CD4-positive, alpha-beta memory T cell (primary cell): ENCODE measurements around the gene IZUMO2. TPM values are rescaled to one million over a fixed set of nuclear protein-coding genes. Genes with fewer than 3 reads are reported as not detected.

Source experiments
- CTCF ChIA-PET: fragments of 350-600 bp; sonication (Branson Sonifier 250); formaldehyde crosslinking; loops from one replicate; lab custom pipeline; 2021; ENCODE audit warnings: inconsistent platforms; ENCODE audit not compliant: partially characterized antibody; lab: Charles Lee
- POLR2A ChIA-PET: fragments of 350-600 bp; sonication (Branson Sonifier 250); formaldehyde crosslinking; loops from one replicate; lab custom pipeline; 2021; ENCODE audit not compliant: partially characterized antibody; lab: Charles Lee
- DNase-seq, 5 donors: peaks; one replicate each; pipeline versions ENCODE4 v3.0.0 to v3.0.0-alpha.2; 2020 to 2022; ENCODE audit warnings: mixed read lengths in 1 of 5
- H3K27ac ChIP-seq: one replicate; pipeline ENCODE4 v1.7.0; 2013; ENCODE audit warnings: low read depth, low read length
- H3K27me3 ChIP-seq: 2 replicates; pipeline ENCODE4 v1.7.0; 2013; ENCODE audit warnings: mild to moderate bottlenecking, low read length, moderate library complexity; ENCODE audit not compliant: insufficient read depth
- H3K36me3 ChIP-seq: 2 replicates; pipeline ENCODE4 v1.7.0; 2013; ENCODE audit warnings: mild to moderate bottlenecking, low read length, moderate library complexity; ENCODE audit not compliant: insufficient read depth
- H3K4me1 ChIP-seq: 2 replicates; pipeline ENCODE4 v1.7.0; 2013; ENCODE audit warnings: mild to moderate bottlenecking, low read length, moderate library complexity; ENCODE audit not compliant: insufficient read depth
- H3K4me3 ChIP-seq, 2 donors: one replicate each; pipeline ENCODE4 v1.7.0; 2013; ENCODE audit warnings: low read length in 2 of 2, mild to moderate bottlenecking in 1 of 2
- H3K9me3 ChIP-seq, 2 donors: one replicate each; pipeline ENCODE4 v1.7.0; 2013; ENCODE audit warnings: low read length in 2 of 2, control low read depth in 1 of 2; ENCODE audit not compliant: control insufficient read depth in 1 of 2
- H3K27ac Mint-ChIP-seq, 7 donors: one replicate each; pipeline ENCODE4 v1.8.0; 2020 to 2021; ENCODE audit warnings: mixed read lengths in 7 of 7, mild to moderate bottlenecking in 6 of 7, inconsistent platforms in 3 of 7, moderate library complexity in 3 of 7
- H3K27me3 Mint-ChIP-seq, 2 donors: one replicate each; pipeline ENCODE4 v1.8.0; 2020 to 2021; ENCODE audit warnings: mixed read lengths in 2 of 2
- H3K36me3 Mint-ChIP-seq, 2 donors: one replicate each; pipeline ENCODE4 v1.8.0; 2020 to 2021; ENCODE audit warnings: mixed read lengths in 2 of 2, inconsistent platforms in 1 of 2, mild to moderate bottlenecking in 1 of 2
- H3K4me1 Mint-ChIP-seq, 4 donors: one replicate each; pipeline ENCODE4 v1.8.0; 2020 to 2021; ENCODE audit warnings: mixed read lengths in 4 of 4, mild to moderate bottlenecking in 1 of 4
- H3K4me3 Mint-ChIP-seq, 8 donors: one replicate each; pipeline ENCODE4 v1.8.0; 2020 to 2021; ENCODE audit warnings: mixed read lengths in 8 of 8, mild to moderate bottlenecking in 7 of 8, moderate library complexity in 6 of 8, inconsistent platforms in 3 of 8
- H3K9me3 Mint-ChIP-seq, 8 donors: one replicate each; pipeline ENCODE4 v1.8.0; 2020 to 2021; ENCODE audit warnings: mixed read lengths in 8 of 8, mild to moderate bottlenecking in 5 of 8, inconsistent platforms in 3 of 8, moderate library complexity in 1 of 8
- intact Hi-C: fragments of 100-400 bp; cut with micrococcal nuclease; formaldehyde crosslinking; loops from one replicate; pipeline ENCODE4 v1.15.1; 2023
- polyA plus RNA-seq, 2 donors: library from polyadenylated mRNA; unstranded; fragments of 300-500 nt; fragmentation: Illumina TruSeq; gene quantifications; one replicate each; pipeline ENCODE4 v1.2.3, GENCODE V29; 2021
- total RNA-seq, 2 experiments: library from RNA; stranded (reverse); gene quantifications; one replicate each; pipeline ENCODE4 v1.2.3, GENCODE V29; 2021

The IZUMO2 gene
- total and polyA plus RNA-seq, 4 experiments from 2014 or later: not detected

DNA sequence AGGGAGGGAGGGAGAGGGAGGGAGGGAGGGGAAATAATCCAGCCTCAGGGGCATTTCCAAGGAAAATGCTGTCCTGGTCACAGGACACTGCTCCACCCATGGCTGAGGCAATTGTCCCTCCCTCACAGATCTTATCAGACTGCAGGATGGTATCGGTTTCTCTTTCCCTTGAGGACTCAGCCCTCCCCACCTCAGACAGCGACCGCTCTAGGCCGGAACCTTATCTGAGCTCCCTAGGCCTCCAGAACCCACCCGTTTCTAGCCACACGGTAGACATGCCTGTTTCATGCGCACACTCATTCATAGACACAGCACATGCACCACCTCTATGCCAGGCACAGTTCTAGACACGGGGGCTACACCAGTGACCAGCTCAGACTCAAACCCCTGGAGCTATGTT lies 10.0 kb upstream of the IZUMO2 start:
- Histone ChIP-seq H3K36me3 (no peaks in the 10 kb centered on the region), H3K4me3 (no peak overlapping the region), H3K9me3 (no peaks in the 10 kb centered on the region), H3K27ac (no peak overlapping the region), H3K4me1 (no peaks in the 10 kb centered on the region), H3K27me3 (no peaks in the 10 kb centered on the region)
- no peaks in the 10 kb centered on the region for H3K4me1 Mint-ChIP-seq
- DNase-seq: no peak
- ChIA-PET CTCF (no interaction called here), POLR2A (no interaction called here)
- H3K27me3 Mint-ChIP-seq: peaks cover 12 to 16% of the 10 kb centered on the region in 2 donors
- intact Hi-C loops: no loop called here
- H3K27ac Mint-ChIP-seq: no peak overlapping the region
- H3K4me3 Mint-ChIP-seq: no peak overlapping the region
- H3K9me3 Mint-ChIP-seq: peaks cover 0 to 3% (median 2%) of the 10 kb centered on the region in 8 donors
- H3K36me3 Mint-ChIP-seq: peaks cover 0 to 6% of the 10 kb centered on the region in 2 donors

DNA sequence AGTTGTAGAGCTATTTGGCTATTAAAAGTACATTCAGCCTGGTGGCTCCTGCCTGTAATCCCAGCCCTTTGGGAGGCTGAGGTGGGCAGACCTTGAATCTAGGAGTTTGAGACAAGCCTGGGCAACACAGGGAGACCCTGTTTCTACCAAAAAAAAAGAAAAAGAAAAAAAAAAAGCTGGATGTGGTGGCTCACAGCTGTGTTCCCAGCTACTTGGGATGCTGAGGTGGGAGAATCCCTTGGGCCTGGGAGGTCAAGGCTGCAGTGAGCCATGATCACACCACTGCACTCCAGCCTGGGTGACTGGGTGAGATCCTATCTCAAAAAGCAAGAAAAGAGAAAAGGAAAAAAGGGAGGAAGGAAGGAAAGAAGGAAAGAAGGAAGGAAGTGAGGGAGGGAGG lies 9.6 kb upstream of the IZUMO2 start:
- H3K27me3 Mint-ChIP-seq: peaks cover 12 to 14% of the 10 kb centered on the region in 2 donors
- H3K9me3 Mint-ChIP-seq: peaks cover 0 to 3% (median 2%) of the 10 kb centered on the region in 8 donors
- Histone ChIP-seq H3K27me3 (no peaks in the 10 kb centered on the region), H3K4me3 (no peak overlapping the region), H3K4me1 (no peaks in the 10 kb centered on the region), H3K27ac (no peak overlapping the region), H3K36me3 (no peaks in the 10 kb centered on the region), H3K9me3 (no peaks in the 10 kb centered on the region)
- H3K4me3 Mint-ChIP-seq: no peak overlapping the region
- H3K36me3 Mint-ChIP-seq: peaks cover 0 to 6% of the 10 kb centered on the region in 2 donors
- ChIA-PET POLR2A (no interaction called here), CTCF (interaction anchor here (0.7 kb wide), 1 partner anchor 37 kb away, joined by 3 read pairs; no protein-coding TSS in a partner anchor)
- H3K4me1 Mint-ChIP-seq: no peaks in the 10 kb centered on the region
- no peak overlapping the region for H3K27ac Mint-ChIP-seq
- no peak for DNase-seq
- intact Hi-C loops: no loop called here

GRCh38 chr19:50171752-50172151 lies 8.7 kb upstream of the IZUMO2 start:
- no peak overlapping the region for H3K27ac Mint-ChIP-seq
- Histone ChIP-seq H3K4me1 (no peaks in the 10 kb centered on the region), H3K27ac (no peak overlapping the region), H3K9me3 (no peaks in the 10 kb centered on the region), H3K4me3 (no peak overlapping the region), H3K27me3 (no peaks in the 10 kb centered on the region), H3K36me3 (no peaks in the 10 kb centered on the region)
- POLR2A ChIA-PET: no interaction called here
- no peaks in the 10 kb centered on the region for H3K4me1 Mint-ChIP-seq
- no peak overlapping the region for H3K4me3 Mint-ChIP-seq
- CTCF ChIA-PET: interaction anchor here (0.7 kb wide), 1 partner anchor 36 kb away, joined by 3 read pairs; no protein-coding TSS in a partner anchor
- DNase-seq: no peak
- H3K9me3 Mint-ChIP-seq: peaks cover 0 to 3% (median under 1%) of the 10 kb centered on the region in 8 donors
- H3K27me3 Mint-ChIP-seq: peaks cover 15 to 19% of the 10 kb centered on the region in 2 donors
- peaks cover 0 to 6% of the 10 kb centered on the region in 2 donors for H3K36me3 Mint-ChIP-seq
- intact Hi-C loops: no loop called here

GRCh38 chr19:50167314-50167721 lies 4.2 kb upstream of the IZUMO2 start:
- Histone ChIP-seq H3K4me1 (no peaks in the 10 kb centered on the region), H3K27ac (no peak overlapping the region), H3K36me3 (no peaks in the 10 kb centered on the region), H3K9me3 (no peaks in the 10 kb centered on the region), H3K4me3 (no peak overlapping the region), H3K27me3 (no peaks in the 10 kb centered on the region)
- H3K4me1 Mint-ChIP-seq: no peaks in the 10 kb centered on the region
- POLR2A ChIA-PET: no interaction called here
- intact Hi-C loops: no loop called here
- peaks cover 12 to 15% of the 10 kb centered on the region in 2 donors for H3K27me3 Mint-ChIP-seq
- H3K36me3 Mint-ChIP-seq: peaks cover 0 to 6% of the 10 kb centered on the region in 2 donors
- no peak overlapping the region for H3K27ac Mint-ChIP-seq
- no peak overlapping the region for H3K4me3 Mint-ChIP-seq
- H3K9me3 Mint-ChIP-seq: no peaks in the 10 kb centered on the region
- no peak for DNase-seq
- CTCF ChIA-PET: no interaction called here

DNA sequence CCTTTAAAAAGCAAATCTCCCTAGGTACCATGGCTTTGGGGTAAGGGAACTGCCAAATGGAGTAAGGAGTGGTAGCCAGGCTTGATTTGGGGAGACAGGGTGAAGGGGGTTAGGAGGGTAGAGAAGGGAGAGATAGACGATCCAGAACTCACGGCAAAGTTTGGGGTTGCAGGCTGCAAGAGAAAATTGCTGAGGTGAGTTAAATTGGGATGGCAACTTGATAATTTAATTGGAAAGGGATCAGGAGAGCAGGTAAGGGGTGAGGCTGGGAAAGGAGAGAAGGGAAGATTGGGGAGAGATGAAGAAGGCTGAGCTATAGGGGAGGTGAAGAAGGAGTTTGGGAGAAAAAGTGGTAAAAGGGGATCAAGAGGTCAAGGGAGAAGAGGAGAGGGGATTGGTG lies 4.0 kb downstream of the IZUMO2 start:
- CTCF ChIA-PET: no interaction called here
- Mint-ChIP-seq H3K36me3 (peaks cover 0 to 4% of the 10 kb centered on the region in 2 donors), H3K9me3 (peaks cover 0 to 21% (median 9%) of the 10 kb centered on the region in 8 donors), H3K4me3 (no peak overlapping the region), H3K27ac (no peak overlapping the region), H3K4me1 (peaks cover 0 to 2% (median 0%) of the 10 kb centered on the region in 4 donors), H3K27me3 (peaks cover 7 to 11% of the 10 kb centered on the region in 2 donors)
- intact Hi-C loops: no loop called here
- H3K36me3 ChIP-seq: no peaks in the 10 kb centered on the region
- no peaks in the 10 kb centered on the region for H3K4me1 ChIP-seq
- DNase-seq: no peak
- no peak overlapping the region for H3K4me3 ChIP-seq
- H3K9me3 ChIP-seq: peaks cover 0 to 8% of the 10 kb centered on the region in 2 donors
- no peak overlapping the region for H3K27ac ChIP-seq
- H3K27me3 ChIP-seq: no peaks in the 10 kb centered on the region
- POLR2A ChIA-PET: no interaction called here

DNA sequence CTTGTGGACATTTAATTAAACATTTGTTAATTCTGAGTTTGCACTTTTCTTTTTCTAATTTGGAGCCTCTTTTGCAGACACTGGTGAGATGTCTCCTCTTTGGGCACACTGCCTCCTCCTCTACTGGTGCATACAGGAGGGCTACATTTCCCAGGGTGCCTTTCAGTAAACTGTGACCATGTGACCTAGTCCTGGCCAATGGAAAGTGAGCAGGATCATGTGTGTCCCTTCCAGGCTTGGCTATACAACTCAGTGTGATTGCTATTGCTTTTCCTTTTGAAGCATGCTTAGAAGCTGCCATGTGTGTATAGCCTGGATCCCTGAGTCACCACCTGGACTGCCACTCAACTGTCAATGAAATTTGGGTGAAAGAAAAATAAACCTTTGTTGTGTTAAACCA lies 4.5 kb downstream of the IZUMO2 start:
- ChIA-PET POLR2A (no interaction called here), CTCF (no interaction called here)
- Histone ChIP-seq H3K9me3 (peaks cover 0 to 8% of the 10 kb centered on the region in 2 donors), H3K27me3 (no peaks in the 10 kb centered on the region), H3K4me3 (no peak overlapping the region), H3K4me1 (no peaks in the 10 kb centered on the region), H3K36me3 (no peaks in the 10 kb centered on the region), H3K27ac (no peak overlapping the region)
- no peak for DNase-seq
- H3K27ac Mint-ChIP-seq: no peak overlapping the region
- peaks cover 7 to 13% of the 10 kb centered on the region in 2 donors for H3K27me3 Mint-ChIP-seq
- H3K36me3 Mint-ChIP-seq: peaks cover 0 to 4% of the 10 kb centered on the region in 2 donors
- H3K9me3 Mint-ChIP-seq: peaks cover 0 to 21% (median 9%) of the 10 kb centered on the region in 8 donors
- no peak overlapping the region for H3K4me3 Mint-ChIP-seq
- H3K4me1 Mint-ChIP-seq: peaks cover 0 to 2% (median 0%) of the 10 kb centered on the region in 4 donors
- intact Hi-C loops: no loop called here

GRCh38 chr19:50155520-50156109 lies 7.5 kb downstream of the IZUMO2 start:
- H3K36me3 ChIP-seq: no peaks in the 10 kb centered on the region
- ChIA-PET CTCF (interaction anchor here (1.6 to 2.1 kb wide), 2 partner anchors 13 to 20 kb away, joined by 4 read pairs; no protein-coding TSS in a partner anchor), POLR2A (no interaction called here)
- no peaks in the 10 kb centered on the region for H3K27me3 ChIP-seq
- peaks cover 0 to 2% (median 0%) of the 10 kb centered on the region in 4 donors for H3K4me1 Mint-ChIP-seq
- peaks cover 15 to 20% of the 10 kb centered on the region in 2 donors for H3K27me3 Mint-ChIP-seq
- peaks cover 0 to 4% of the 10 kb centered on the region in 2 donors for H3K36me3 Mint-ChIP-seq
- intact Hi-C loops: no loop called here
- H3K4me3 ChIP-seq: no peak overlapping the region
- no peak overlapping the region for H3K27ac Mint-ChIP-seq
- H3K9me3 ChIP-seq: peaks cover 0 to 8% of the 10 kb centered on the region in 2 donors
- peaks cover 0 to 21% (median 9%) of the 10 kb centered on the region in 8 donors for H3K9me3 Mint-ChIP-seq
- no peak for DNase-seq
- no peak overlapping the region for H3K4me3 Mint-ChIP-seq
- H3K4me1 ChIP-seq: no peaks in the 10 kb centered on the region
- H3K27ac ChIP-seq: no peak overlapping the region
